Activated T-cell treated with anti-CD3 and anti-CD28 coated beads, Interleukin-2, amount 50 U/mL, for 24 hours (primary cell): ENCODE results near the gene PSMG3.
A peak's percentile ranks its signal among the peaks of the same experiment; 100 is the strongest.

Source experiments
- DNase-seq: peaks from one replicate; pipeline ENCODE4 v3.0.0-alpha.2; 2020
- H3K27ac Mint-ChIP-seq: 2 replicates; pipeline ENCODE4 v1.8.0; 2020; ENCODE audit warnings: mild to moderate bottlenecking, mixed read lengths
- H3K27me3 Mint-ChIP-seq: 2 replicates; pipeline ENCODE4 v1.8.0; 2020; ENCODE audit warnings: mixed read lengths
- H3K36me3 Mint-ChIP-seq: 2 replicates; pipeline ENCODE4 v1.8.0; 2020; ENCODE audit warnings: low read depth, mixed read lengths
- H3K4me1 Mint-ChIP-seq: 2 replicates; pipeline ENCODE4 v1.8.0; 2020; ENCODE audit warnings: low read depth, mixed read lengths
- H3K4me3 Mint-ChIP-seq: 2 replicates; pipeline ENCODE4 v1.8.0; 2020; ENCODE audit warnings: mild to moderate bottlenecking, moderate library complexity, mixed read lengths
- H3K9me3 Mint-ChIP-seq: 2 replicates; pipeline ENCODE4 v1.8.0; 2020; ENCODE audit warnings: mixed read lengths

The PSMG3 gene

DNA sequence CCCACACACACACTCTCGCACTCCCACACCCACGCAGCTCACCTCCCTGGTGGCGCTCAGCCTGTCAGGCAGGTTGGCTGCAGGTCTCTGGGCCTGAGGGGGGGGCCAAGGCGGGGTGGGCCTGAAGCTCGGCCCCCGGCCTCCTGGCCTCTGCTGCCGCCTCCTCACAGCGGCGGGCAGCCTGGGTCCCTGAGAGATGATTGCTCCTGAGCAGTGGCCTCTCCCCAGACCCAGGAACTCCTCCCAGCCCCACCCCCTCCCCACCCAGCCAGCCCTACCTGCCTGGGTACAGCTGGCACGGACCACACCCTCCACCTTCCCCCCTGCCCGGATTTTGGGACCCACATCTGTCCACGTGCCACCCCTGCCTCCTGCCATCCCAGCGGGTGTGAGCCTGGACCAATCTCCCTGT is 9.2 kb downstream of the PSMG3 start:
- Mint-ChIP-seq H3K36me3 (peaks cover 11% of the 10 kb centered on the region), H3K4me3 (no peak overlapping the region), H3K9me3 (no peaks in the 10 kb centered on the region), H3K4me1 (peaks cover 3% of the 10 kb centered on the region), H3K27ac (no peak overlapping the region), H3K27me3 (no peaks in the 10 kb centered on the region)
- no peak for DNase-seq

GRCh38 chr7:1559626-1560590 is 9.9 kb downstream of the PSMG3 start:
- peaks cover 3% of the 10 kb centered on the region for H3K4me1 Mint-ChIP-seq
- H3K27ac Mint-ChIP-seq, result no peak overlapping the region
- no peaks in the 10 kb centered on the region for H3K9me3 Mint-ChIP-seq
- no peaks in the 10 kb centered on the region for H3K27me3 Mint-ChIP-seq
- H3K36me3 Mint-ChIP-seq, result peaks cover 5% of the 10 kb centered on the region
- no peak overlapping the region for H3K4me3 Mint-ChIP-seq
- DNase-seq, result no peak

DNA sequence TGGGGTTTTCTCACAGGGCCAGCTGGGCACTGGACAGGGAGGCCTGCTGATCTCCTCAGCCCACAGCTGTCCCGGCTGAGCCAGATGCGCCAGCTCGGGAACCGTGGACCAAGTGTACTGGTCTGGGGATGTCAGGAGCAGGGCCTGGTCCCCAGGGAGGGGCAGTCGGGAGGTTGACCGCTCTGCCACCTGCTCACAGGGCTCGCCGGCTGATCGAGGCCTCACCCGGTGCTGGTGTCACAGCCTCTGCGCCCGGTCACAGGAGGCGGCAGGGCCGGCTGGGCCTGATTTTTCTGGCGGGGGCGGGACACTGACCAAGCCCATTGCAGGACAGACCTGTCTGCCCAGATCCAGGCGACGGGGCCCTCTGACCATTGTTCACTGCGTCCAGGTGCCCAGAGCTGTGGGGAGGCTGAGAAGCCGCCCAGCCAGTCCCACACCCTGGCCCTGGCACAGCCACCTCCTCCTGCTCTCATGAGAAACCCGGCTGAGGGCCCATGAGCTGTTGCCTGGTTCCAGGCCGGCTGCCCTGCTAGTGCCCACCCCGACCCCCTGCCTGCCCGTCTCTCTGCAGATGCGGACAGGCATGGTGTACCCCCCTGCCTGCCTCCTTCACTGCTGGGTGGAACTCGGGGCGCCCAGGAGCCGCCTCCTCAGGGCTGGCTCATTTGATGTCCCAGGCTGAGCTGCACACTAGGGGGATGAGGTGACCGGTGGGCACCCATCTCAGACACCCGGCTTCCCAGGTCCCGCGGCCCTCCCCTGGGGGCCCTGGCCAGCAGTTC is 10.8 kb downstream of the PSMG3 start:
- no peak overlapping the region for H3K4me3 Mint-ChIP-seq
- no peaks in the 10 kb centered on the region for H3K9me3 Mint-ChIP-seq
- peaks cover 3% of the 10 kb centered on the region for H3K4me1 Mint-ChIP-seq
- no peak overlapping the region for H3K27ac Mint-ChIP-seq
- no peak for DNase-seq
- no peaks in the 10 kb centered on the region for H3K27me3 Mint-ChIP-seq
- no peaks in the 10 kb centered on the region for H3K36me3 Mint-ChIP-seq

- DNase-seq, result no peak
- Mint-ChIP-seq H3K4me3 (no peak overlapping the region), H3K27me3 (no peaks in the 10 kb centered on the region), H3K27ac (no peak overlapping the region), H3K9me3 (no peaks in the 10 kb centered on the region), H3K36me3 (no peaks in the 10 kb centered on the region), H3K4me1 (peaks cover 3% of the 10 kb centered on the region)
Measured at GRCh38 chr7:1558181-1558811, 11.5 kb downstream of the PSMG3 start.

DNA sequence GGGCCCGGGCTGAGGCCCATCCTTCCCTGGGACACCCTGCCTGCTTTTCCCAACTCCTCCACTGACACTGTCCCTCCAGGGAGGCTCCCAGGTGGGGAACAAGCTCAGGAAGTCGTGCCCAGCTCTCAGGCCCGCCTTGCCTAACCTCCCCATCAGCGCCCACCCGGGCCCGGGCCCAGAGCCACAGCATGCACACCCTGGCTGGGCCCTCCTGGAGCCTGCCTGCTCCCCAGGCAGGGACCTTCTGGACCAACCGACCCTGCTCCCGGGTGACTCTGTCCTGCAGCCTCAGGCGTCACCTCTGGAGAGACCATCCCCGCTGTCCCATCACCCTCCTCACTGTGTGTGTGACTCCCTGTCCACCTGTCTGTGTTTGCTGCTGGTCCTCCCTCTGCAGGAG is 12.1 kb downstream of the PSMG3 start:
- Mint-ChIP-seq H3K36me3 (no peaks in the 10 kb centered on the region), H3K27ac (no peak overlapping the region), H3K9me3 (no peaks in the 10 kb centered on the region), H3K27me3 (no peaks in the 10 kb centered on the region), H3K4me1 (peaks cover 3% of the 10 kb centered on the region), H3K4me3 (no peak overlapping the region)
- DNase-seq, result no peak

- H3K4me3 Mint-ChIP-seq, result no peak overlapping the region
- no peaks in the 10 kb centered on the region for H3K36me3 Mint-ChIP-seq
- peaks cover 3% of the 10 kb centered on the region for H3K4me1 Mint-ChIP-seq
- H3K9me3 Mint-ChIP-seq, result no peaks in the 10 kb centered on the region
- H3K27ac Mint-ChIP-seq, result no peak overlapping the region
- DNase-seq, result no peak
- no peaks in the 10 kb centered on the region for H3K27me3 Mint-ChIP-seq
Measured at GRCh38 chr7:1557006-1557405, 12.8 kb downstream of the PSMG3 start.

DNA sequence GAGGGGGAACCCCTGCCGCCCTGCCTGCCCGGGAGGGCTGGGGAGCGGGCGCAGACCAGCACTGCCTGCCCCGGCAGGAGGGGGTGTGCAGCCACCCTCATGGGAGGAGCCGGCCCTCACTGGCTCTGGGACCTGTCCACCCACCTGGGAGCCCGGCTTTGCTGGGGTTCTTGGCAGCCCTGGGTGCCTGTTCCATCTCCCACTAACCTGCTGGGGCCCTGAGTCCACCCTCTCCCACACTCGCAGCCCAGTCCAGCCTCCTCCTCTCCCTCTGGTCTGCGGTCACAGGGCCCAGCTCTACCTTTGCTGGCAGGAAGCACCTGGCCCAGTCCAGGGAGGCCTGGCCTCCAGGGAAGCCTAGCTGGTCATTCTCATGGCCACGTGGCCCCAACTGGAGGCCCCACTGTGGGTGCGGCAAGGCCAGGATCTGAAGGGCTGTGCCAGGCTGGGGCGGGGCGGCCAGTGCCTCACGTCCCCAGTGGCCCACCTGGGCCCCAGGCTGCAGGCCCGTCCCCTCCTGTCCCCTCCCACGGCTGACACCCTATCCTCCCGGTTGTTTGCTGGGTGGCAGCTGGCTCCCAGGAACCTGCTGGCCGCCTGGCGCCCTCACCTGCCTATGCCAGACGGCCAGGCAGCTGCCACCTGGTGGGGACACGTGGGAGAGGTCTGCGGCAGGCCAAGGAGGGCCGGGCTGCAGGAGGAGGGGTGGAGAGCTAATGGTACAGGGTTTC is 13.9 kb downstream of the PSMG3 start, which contains the start of gene TMEM184A:
TMEM184A (minus strand) TSS at position 393 of the 731 bp plus-strand sequence. CDS start 721 bp downstream, outside the sequence.
- H3K4me1 Mint-ChIP-seq, result peaks cover 3% of the 10 kb centered on the region
- no peaks in the 10 kb centered on the region for H3K9me3 Mint-ChIP-seq
- no peak within 1 kb of the TSS for H3K4me3 Mint-ChIP-seq
- peak; percentile 57 for DNase-seq
- H3K27ac Mint-ChIP-seq, result no peak within 1 kb of the TSS
- no peaks in the 10 kb centered on the region for H3K36me3 Mint-ChIP-seq
- no peaks in the 10 kb centered on the region for H3K27me3 Mint-ChIP-seq

- H3K36me3 Mint-ChIP-seq, result no peaks in the 10 kb centered on the region
- H3K27me3 Mint-ChIP-seq, result no peaks in the 10 kb centered on the region
- H3K4me3 Mint-ChIP-seq, result no peak overlapping the region
- no peaks in the 10 kb centered on the region for H3K9me3 Mint-ChIP-seq
- peaks cover 3% of the 10 kb centered on the region for H3K4me1 Mint-ChIP-seq
- no peak for DNase-seq
- H3K27ac Mint-ChIP-seq, result no peak overlapping the region
Measured at GRCh38 chr7:1555046-1555812, 14.6 kb downstream of the PSMG3 start.

DNA sequence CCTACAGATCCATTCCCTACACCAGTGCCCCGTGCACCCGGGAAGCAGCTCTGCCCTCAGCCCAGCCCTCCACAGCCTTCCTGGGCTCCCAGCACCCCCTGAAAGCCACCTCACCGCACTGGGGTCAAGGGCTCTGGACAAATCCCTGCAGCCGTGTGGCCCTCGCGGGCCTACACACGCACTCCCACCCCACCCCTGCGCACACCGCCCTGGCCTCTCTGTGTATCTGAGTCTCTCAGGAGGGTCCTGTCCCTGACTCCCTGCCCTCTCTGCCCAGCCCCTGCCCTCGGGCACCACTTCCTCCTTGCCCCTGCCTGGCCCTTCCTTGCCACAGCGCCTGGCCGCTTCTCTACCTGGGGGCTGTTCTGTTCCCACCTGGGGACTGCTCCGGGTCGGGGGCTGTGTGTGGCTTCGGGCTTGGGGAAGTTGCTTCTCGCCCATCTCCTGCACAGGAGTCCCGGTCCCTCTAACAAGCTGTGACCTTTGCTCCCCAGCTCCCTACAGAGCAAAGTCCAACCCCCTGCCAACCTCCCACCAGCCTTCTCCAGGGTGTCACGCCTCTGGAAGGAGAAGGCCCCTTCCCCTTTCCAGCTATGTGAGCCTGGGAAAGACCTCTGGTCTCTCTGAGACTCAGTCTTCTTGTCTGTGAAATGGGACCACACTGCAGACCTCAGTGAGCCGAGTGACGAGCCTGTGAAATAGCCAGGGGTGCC is 15.3 kb downstream of the PSMG3 start:
- Mint-ChIP-seq H3K4me3 (no peak overlapping the region), H3K9me3 (no peaks in the 10 kb centered on the region), H3K36me3 (no peaks in the 10 kb centered on the region), H3K4me1 (peaks cover 3% of the 10 kb centered on the region), H3K27me3 (no peaks in the 10 kb centered on the region), H3K27ac (no peak overlapping the region)
- no peak for DNase-seq

- no peaks in the 10 kb centered on the region for H3K36me3 Mint-ChIP-seq
- DNase-seq, result no peak
- peaks cover 3% of the 10 kb centered on the region for H3K4me1 Mint-ChIP-seq
- no peaks in the 10 kb centered on the region for H3K9me3 Mint-ChIP-seq
- H3K4me3 Mint-ChIP-seq, result no peak overlapping the region
- no peaks in the 10 kb centered on the region for H3K27me3 Mint-ChIP-seq
- no peak overlapping the region for H3K27ac Mint-ChIP-seq
Measured at GRCh38 chr7:1553512-1554210, 16.2 kb downstream of the PSMG3 start.

DNA sequence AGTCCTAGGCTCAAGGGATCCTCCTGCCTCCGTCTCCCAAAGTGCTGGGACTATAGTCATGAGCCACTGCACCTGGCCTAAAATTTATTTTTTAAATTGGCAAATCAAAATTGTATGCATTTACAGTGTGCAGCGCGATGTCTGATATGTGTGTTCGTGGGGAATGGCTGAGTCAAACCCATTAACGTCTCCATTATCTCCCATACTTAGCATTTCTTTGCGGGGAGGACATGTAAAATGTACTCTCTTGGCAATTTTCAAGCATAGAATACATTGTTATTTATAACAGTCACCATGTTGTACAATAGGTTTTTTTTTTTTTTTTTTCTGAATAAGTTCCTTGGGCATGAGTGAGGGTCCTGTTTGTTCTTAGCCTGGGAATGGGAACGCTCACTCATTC is 17.6 kb downstream of the PSMG3 start:
- Mint-ChIP-seq H3K27ac (no peak overlapping the region), H3K36me3 (no peaks in the 10 kb centered on the region), H3K9me3 (no peaks in the 10 kb centered on the region), H3K27me3 (no peaks in the 10 kb centered on the region), H3K4me3 (no peak overlapping the region), H3K4me1 (peaks cover 6% of the 10 kb centered on the region)
- DNase-seq, result no peak

DNA sequence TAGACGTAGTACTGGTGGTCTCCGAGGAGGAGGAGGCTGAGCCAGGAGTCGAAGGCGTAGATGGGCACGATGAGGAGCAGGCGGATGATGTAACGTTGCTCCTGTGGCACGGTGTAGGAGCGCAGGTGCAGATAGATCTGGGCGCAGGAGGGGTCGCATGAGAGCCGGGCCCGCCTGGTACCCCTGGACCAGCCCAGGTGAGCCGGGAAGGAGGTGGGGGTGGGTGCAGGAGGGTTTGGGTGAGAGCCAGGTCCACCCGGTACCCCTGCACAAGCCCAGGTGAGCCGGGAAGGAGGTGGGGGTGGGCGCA is 19.0 kb downstream of the PSMG3 start:
- H3K27ac Mint-ChIP-seq, result no peak overlapping the region
- H3K9me3 Mint-ChIP-seq, result no peaks in the 10 kb centered on the region
- no peak for DNase-seq
- no peak overlapping the region for H3K4me3 Mint-ChIP-seq
- H3K27me3 Mint-ChIP-seq, result no peaks in the 10 kb centered on the region
- no peaks in the 10 kb centered on the region for H3K36me3 Mint-ChIP-seq
- peaks cover 3% of the 10 kb centered on the region for H3K4me1 Mint-ChIP-seq
